GM21423 (cell line): Measurements from ENCODE around the gene SPANXA1.
"Not testable (repeated sequence)": the region's sequence is repeated elsewhere in the genome, so short reads cannot be mapped to it uniquely, and the experiment has no call there.

Experiments
- ATAC-seq: cut with Tn5 transposase; IDR thresholded peaks from one replicate; pipeline ENCODE4 v1.9.1; 2021; ENCODE audit warnings: mild to moderate bottlenecking, moderate library complexity; ENCODE audit not compliant: unreplicated experiment

Gene SPANXA1

GRCh38 chrX:141584638-141585037, at the start of gene SPANXA1:
TSS of gene SPANXA1 (minus strand) at chrX:141584738. CDS start at chrX:141584678, 60 bp downstream.
- not testable (repeated sequence) for ATAC-seq

- no peak for ATAC-seq
Observed at GRCh38 chrX:141632124-141632523, 47.6 kb upstream of the SPANXA1 start.

GRCh38 chrX:141619336-141619735, 34.8 kb upstream of the SPANXA1 start:
- ATAC-seq: no peak

- ATAC-seq: no peak
Observed at GRCh38 chrX:141609111-141609510, 24.6 kb upstream of the SPANXA1 start.

- not testable (repeated sequence) for ATAC-seq
Observed at GRCh38 chrX:141589408-141589807, 4.9 kb upstream of the SPANXA1 start, which contains the start of gene SPANXA2. TSS of gene SPANXA2 (plus strand) at chrX:141589708. CDS start at chrX:141589768, 60 bp downstream.

GRCh38 chrX:141542551-141542950, 42.0 kb downstream of the SPANXA1 start:
- not testable (repeated sequence) for ATAC-seq
